SHP77 (cell line): Measurements from ENCODE around the gene PDE6C.

ENCODE experiments used
- DNase-seq, 2 experiments: peaks; one replicate each; lab custom pipeline; 2025; lab: John Stamatoyannopoulos, UW

Gene PDE6C

DNA sequence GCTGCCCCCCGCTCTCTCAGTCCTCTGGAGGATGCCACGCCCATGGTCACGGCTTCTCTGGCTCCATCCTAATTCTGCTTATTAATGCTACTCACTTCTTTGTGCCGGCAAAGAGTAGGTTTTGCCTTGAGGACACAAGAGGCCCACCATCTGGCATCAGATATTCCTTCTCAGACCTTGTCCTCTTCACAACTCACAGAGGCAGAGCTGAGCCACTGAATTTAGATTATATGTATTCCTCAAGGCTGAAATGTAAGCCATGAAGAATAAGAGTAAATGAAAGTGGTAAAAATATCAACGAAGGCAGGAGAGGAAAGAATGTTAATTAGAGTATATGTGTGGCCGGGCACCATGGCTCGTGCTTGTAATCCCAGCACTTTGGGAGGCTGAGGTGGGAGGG, 17.8 kb upstream of the PDE6C start:
- no peak for DNase-seq

DNA sequence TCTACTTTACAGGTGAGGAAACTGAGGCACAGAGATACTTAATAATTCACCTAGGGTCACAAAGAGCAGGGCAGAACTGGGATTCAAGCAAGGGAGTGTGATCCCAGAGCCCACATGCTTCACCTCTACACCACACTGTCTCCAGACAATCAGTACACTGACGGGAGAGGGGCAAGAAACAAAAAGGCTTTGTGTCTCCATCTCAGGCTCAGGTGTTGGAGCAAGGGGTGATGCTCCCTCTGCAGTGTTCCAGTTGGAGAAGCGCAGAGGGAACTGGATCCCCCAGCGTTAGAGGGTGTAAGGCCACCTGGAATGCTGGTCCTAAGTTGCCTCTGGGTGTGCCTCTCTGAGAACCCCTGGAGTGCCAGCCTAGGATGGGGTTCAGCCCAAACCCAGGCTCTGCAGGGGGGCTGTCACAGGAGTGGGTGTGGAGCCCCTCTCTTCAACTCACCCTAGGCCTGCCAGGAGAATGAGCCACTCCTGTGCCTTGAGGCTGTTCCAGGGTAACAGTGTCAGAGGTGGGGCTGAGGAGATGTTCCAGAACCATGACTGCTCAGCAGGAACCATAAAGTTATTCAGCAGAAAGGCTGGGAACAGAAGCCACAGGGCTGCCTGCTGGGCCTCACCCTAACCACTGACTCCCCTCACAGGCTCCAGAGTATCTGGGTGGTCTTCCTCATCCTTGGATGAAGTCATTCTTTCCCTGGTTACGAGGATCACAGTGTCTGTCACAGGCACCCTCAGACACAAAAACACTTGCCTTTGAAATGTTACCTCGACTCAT, 16.8 kb upstream of the PDE6C start:
- DNase-seq = no peak

- no peak for DNase-seq
Measured at GRCh38 chr10:93596539-93596938, 15.8 kb upstream of the PDE6C start.

DNA sequence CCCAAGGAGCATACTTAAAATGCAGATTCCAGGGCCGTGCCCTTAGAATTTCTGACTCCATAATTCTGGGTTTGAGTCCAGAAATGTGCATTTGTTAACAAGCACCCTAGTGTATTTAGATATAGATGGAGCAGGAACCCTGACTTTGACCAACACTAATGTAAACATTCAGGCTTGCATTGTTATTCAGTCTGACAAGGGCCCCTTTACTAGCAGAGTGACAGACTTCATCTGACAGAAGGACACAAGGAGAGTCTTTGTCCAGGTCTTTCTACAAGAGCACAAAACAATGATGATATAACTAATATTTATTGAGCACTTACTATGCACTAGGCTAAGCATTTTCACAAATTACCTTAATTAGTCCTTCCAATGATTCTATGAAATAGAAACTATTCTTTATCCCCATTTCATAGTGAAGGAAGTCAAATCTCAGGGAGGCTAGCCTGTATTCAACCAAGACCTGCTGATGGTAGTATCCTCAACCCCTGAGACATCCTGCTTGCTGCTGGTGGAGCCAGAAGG, 15.2 kb upstream of the PDE6C start:
- no peak for DNase-seq

DNA sequence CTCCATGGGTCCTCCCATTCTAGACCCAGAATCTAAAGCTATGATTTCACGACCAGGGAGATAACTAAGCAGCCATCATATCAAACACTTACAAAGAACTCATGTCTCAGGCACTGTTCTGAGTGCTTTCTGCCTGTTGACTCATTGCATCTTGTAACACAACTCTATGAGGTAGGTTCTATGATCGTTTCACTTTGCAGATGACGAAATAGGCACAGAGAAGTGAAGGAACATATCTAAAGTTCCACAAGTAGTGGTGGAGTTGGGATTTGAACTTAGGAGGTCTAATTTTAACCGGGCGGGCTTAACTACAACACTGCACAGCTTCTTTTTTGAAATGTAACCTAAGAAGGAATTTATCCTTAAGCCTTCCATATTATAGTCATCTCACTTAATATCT, 14.2 kb upstream of the PDE6C start:
- no peak for DNase-seq

- DNase-seq = no peak
Measured at GRCh38 chr10:93599335-93599734, 13.0 kb upstream of the PDE6C start.

DNA sequence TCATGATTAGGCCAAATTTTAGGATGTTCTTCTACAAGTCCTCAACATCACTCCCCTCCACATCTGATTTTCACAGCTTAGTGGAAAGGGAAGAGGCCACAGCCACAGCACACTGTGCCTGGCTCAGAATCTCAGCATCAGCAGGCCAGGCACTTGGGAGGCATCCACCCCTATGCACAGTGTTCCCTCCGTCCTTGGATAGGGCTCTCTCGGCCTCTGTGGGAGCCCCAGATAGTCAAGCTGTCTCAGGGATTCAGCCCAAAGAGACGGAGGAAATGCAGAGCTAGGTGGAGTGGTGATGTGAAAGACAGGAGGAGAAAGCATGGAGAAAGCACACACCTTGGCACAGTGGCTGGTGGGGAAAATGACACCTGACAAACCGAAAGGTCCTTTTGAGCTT, 12.6 kb upstream of the PDE6C start:
- no peak for DNase-seq

DNA sequence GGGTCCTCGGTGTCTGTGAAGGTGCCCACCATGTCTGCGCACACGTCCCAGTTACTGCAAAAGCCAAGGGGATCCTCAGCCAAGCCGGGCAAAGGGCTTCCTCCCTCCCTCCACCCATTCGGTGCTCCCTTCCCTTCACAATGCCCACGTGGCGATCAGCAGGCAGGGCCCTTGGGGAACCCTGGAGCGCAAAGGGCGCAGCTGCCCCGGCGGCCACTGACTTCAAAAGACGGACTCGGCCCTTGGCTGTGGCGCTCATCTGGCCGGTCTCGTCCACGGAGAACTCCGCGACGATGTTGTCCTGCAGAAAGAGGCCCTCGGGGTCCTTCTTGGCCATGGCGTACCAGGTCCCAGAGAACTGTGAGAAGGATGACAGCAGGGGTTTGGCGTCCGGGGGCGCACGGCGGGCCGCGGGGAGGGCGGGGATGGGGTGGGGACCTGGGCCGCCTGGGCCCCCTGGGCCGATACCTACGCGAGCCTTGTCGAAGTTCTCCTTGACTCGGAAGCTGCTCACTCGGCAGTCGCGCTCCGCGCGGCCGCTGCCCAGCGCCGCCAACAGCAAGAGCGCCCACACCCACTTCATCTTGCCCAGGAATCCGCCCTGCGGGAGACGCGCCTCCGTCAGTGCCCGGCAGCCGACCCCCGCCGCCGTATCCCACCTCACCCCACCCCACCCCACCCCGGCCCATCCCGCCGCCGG, 11.7 kb upstream of the PDE6C start:
- DNase-seq = no peak

DNA sequence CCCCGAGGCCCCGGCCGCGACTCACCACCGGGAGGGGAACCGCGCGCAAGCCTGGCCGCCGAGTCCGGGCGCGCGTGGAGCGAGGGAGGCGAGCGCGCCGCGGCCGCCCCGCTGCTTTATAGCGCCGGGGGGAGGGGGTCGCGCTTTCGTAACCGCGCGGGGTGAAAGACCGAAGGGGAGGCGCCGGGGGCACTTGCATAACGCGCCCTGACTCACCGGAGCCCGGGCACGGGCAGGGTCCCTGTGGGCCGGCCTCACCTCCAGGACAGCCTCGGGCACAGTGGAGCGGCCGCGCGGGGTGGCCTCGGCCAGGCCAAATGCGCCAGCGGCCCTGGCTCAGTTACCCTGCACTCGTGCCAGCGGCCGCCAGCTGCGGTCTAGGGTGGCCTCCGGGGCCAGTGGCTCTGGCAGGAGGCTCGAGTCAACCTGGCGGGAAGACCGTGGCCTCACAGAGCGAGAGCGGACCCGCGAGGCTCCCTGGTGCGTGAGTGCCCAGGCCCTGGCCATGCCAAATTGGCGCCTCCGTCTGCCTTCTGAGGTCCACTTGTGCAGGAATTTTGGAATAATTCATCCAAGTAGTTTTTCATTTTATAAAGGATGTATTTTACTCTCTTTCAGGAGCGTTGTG, 11.1 kb upstream of the PDE6C start, which contains the start of gene RBP4:
Gene RBP4 (minus strand): TSS at position 90 of the 628 bp plus-strand sequence. CDS start 207 bp downstream, outside the sequence.
- DNase-seq = no peak

DNA sequence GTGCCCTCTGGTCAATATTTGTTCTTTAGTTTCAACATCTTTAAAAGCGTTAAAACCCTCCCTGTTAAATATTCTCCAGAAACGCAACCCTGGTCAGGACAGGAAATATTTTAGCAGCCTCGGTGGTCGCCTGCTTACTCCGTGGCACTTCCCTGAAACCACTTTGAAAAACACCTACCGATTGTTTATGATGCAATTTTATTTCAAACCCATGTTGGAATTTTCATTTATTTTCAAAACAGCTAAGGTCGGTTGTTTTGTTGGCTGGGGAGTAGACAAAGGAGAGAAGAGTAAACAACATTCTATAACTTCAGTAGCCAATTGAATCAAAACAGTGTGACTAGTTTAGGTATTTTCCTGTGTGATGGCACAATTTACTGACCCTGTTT, 10.6 kb upstream of the PDE6C start:
- DNase-seq = no peak

DNA sequence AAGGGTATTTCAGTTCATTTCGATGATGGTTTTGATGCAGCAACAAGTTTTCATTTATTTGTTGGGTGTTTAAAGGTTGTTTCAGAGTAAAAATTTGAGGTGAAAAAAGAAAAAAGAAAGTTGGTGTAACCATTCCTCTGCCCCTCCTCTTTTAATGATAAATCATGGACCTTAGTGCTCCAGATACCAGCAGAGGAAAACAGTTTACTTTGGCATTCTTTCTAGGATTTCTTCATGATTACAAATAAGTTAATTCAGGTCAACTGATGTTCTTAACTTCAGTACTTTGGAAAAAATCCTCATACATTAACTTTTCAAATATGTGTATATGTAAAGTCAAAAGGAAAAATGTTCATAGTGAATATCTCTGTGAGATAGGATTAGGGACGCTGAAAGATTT, 9.3 kb upstream of the PDE6C start:
- no peak for DNase-seq

DNA sequence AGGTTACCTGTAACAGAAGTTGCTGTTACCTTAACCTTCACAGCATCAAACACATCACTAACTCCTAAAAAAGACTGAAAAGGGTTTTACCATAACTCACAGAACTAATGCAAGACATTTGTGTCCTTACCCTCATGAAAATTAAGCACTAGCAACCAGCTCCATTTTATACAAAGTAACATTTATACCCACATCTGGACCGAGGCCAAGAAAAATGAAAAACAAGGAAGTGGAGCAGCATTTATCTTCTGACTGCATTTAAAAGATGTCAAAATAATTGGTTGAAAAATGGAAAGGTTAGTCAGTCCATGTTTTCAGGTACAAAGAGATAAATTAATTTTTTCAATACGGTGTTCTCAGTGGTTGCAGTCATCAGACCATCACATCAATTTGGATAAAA, 8.2 kb upstream of the PDE6C start:
- no peak for DNase-seq

DNA sequence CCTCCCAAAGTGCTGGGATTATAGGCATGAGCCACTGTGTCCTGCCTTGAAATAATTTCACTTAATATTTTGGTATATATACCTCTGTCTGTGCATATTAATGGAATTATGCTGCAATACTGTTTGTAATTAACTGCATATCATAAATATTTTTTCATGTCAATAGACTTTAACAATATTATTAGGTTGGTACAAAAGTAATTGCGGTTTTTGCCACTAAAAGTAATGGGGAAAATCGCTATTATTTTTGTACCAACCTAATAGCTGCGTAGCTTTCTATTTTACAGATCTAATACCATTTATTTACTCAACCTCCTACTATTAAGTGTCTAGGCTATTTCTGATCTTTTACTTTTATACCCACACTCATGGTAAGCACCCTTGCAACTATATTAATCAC, 3.9 kb upstream of the PDE6C start:
- no peak for DNase-seq

GRCh38 chr10:93613126-93613525, 789 bp downstream of the PDE6C start:
- no peak for DNase-seq

GRCh38 chr10:93614101-93614825, 1.9 kb downstream of the PDE6C start:
- no peak for DNase-seq

- DNase-seq = no peak
Measured at GRCh38 chr10:93615576-93616235, 3.4 kb downstream of the PDE6C start.

DNA sequence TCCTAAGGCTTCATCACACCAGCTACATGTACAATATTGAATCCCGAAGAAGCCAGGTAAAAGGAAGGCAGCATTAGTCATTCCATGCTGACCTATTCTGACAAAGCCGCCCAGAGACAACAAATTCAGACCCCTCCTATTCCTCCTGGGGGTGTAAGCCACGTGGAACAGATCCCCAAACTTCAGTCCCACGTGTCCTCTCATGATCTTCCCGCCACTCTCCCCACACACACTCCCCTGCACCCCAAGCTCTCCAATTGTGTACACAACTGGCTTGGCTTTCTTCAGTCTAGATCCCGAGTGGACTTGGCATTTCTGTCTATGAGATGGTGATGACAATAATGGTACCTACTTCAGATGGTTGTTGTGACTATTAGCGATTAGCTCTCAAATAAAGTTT, 8.6 kb downstream of the PDE6C start:
- no peak for DNase-seq

DNA sequence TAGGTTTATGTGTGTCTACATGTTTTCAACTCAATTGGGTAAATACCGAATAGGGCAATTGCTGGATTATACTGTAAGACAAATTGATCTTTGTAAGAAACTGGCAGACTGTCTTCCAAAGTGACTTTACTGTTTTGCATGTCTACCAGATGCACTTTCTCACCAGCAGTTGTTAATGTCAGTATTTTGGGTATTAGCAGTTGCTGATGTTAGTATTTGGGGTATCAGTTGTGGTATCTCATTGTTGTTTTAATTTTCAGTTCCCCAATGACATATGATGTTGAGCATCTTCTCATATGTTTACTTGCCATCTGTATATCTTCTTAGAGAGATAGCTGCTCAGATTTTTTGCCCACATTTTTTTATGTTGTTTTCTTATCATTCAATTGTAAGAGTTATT, 10.6 kb downstream of the PDE6C start:
- no peak for DNase-seq

DNA sequence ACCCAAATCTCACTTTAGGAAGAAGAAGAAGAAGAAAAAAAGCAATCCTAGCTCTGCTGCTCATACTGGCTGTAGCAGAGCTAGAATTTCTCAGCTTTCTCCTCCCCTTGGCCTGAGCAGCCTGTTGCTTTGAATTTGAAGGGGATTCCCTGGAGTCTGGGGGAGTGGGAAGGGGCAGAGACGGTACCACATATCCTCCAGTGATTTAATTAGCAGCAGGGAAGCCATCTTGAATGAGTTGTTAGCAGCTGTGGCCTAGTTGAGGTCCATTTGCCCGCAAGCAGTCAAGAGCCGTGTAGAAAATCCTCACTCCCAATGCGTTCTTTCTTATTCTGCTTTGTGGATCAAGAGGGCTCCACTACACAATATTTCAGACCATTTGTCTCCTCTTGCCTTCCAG, 16.5 kb downstream of the PDE6C start:
- DNase-seq = no peak

GRCh38 chr10:93629647-93630305, 17.4 kb downstream of the PDE6C start:
- no peak for DNase-seq
